ENCODE data around the gene TGFBR1.

TGFBR1 gene

DNA sequence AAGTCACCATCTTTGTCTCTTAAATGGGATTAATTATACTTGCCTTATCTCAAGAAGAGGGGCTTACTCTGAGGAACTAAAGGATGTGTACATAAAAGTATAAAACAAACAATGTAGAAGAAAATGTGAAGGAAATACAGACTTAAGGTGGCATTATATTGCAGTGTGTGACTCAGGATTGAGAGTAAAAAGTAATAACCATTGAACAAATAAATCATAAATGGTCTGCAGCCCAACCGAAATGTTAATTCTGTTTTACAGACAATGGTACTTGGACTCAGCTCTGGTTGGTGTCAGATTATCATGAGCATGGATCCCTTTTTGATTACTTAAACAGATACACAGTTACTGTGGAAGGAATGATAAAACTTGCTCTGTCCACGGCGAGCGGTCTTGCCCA, 37.4 kb downstream of the TGFBR1 start:
- Mint-ChIP-seq H3K9me3 (no peaks in the 10 kb centered on the region), H3K27me3 (no peaks in the 10 kb centered on the region), H3K4me1 (peaks cover 11 to 26% of the 10 kb centered on the region in 2 donors), H3K36me3 (peaks cover 31 to 56% of the 10 kb centered on the region in 2 donors), H3K4me3 (no peak overlapping the region), H3K27ac (no peak overlapping the region)
- no peak for DNase-seq
- no peak for ATAC-seq (replicated peaks)

DNA sequence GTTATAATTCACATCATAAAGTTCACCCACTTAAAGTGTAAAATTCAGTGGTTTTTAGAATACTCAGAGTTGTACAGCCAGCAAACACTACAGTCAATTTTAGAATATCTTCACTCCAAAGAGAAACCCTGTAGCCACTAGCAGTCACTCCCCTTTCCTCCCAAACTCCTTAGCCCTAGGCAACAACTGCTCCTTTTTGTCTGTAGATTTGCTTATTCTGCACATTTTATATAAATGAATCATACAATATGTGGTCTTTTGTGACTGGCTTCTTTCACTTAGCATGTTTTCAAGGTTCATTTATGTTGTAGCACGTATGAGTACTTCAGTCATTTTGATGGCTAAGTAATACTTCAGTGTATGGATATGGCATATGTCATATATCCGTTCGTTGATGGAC, 38.7 kb downstream of the TGFBR1 start:
- no peak overlapping the region for H3K4me3 Mint-ChIP-seq
- DNase-seq, result no peak
- no peaks in the 10 kb centered on the region for H3K9me3 Mint-ChIP-seq
- no peaks in the 10 kb centered on the region for H3K27me3 Mint-ChIP-seq
- ATAC-seq (replicated peaks), result no peak
- no peak overlapping the region for H3K27ac Mint-ChIP-seq
- peaks cover 7 to 16% of the 10 kb centered on the region in 2 donors for H3K4me1 Mint-ChIP-seq
- H3K36me3 Mint-ChIP-seq, result peaks cover 34 to 58% of the 10 kb centered on the region in 2 donors

DNA sequence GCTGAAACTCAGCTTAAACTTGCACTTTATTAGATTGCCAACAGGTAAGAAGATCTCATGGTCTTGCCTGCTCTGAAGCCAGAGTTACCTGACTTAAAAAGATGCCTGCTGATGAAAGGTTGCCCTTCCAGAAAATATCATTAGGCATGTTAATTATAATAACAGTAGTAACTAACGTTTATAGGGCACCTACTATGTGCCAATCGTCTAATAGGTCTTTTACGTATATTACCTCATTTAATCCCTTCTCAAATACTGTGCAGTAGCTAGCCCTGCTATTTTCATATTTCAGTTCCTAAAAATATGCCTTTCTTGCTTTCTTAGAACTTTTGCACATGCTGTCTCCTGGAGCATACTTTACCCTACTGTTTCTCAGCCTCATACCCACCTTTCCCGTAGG, 40.1 kb downstream of the TGFBR1 start:
- peaks cover 36 to 50% of the 10 kb centered on the region in 2 donors for H3K36me3 Mint-ChIP-seq
- DNase-seq (no peak), ATAC-seq (replicated peaks) (no peak)
- no peaks in the 10 kb centered on the region for H3K27me3 Mint-ChIP-seq
- H3K4me3 Mint-ChIP-seq, result no peak overlapping the region
- H3K27ac Mint-ChIP-seq, result no peak overlapping the region
- H3K9me3 Mint-ChIP-seq, result no peaks in the 10 kb centered on the region
- peaks cover 7 to 10% of the 10 kb centered on the region in 2 donors for H3K4me1 Mint-ChIP-seq

DNA sequence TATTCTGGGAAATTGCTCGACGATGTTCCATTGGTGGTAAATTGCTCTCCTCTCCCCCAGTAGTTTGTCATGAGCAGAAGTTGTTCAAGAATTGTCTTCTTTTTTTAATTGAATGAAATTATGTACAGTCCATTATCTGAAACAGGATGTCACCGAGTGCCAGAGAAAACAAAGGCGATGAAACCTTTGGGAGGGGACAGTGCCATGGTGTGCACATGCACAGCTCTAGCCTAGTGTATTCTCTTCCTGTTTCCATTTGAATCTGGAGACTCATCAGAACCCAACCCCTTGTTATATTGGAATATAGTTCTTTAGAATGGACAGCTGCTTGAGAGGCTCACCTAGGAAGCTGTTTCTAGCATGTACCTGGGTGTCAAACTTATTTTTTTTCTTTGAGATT, 41.7 kb downstream of the TGFBR1 start:
- H3K9me3 Mint-ChIP-seq, result no peaks in the 10 kb centered on the region
- peaks cover 35 to 49% of the 10 kb centered on the region in 2 donors for H3K36me3 Mint-ChIP-seq
- DNase-seq (no peak), ATAC-seq (replicated peaks) (no peak)
- no peaks in the 10 kb centered on the region for H3K27me3 Mint-ChIP-seq
- H3K4me1 Mint-ChIP-seq, result no peaks in the 10 kb centered on the region
- no peak overlapping the region for H3K27ac Mint-ChIP-seq
- no peak overlapping the region for H3K4me3 Mint-ChIP-seq

DNA sequence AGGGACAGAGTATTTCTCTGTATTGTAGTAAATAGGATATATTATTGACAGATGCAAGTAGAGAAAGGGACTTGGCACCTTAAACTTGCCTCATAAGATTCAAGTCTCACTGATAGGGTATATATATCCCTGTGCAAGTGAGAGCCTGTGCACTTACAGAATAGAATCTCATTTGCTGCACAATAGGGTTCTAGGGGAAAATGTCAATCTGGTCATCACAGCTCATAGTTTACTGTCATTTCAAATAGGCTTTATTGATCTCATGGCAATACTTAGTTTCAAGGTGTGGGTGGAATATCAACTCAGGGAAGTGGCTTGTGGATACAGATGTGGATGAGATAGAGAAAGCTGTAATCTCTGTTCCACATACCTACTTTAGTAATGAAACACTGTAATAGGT, 42.3 kb downstream of the TGFBR1 start:
- Mint-ChIP-seq H3K36me3 (peaks cover 36 to 50% of the 10 kb centered on the region in 2 donors), H3K9me3 (no peaks in the 10 kb centered on the region), H3K4me3 (no peak overlapping the region), H3K4me1 (no peaks in the 10 kb centered on the region), H3K27ac (no peak overlapping the region), H3K27me3 (no peaks in the 10 kb centered on the region)
- ATAC-seq (replicated peaks) (no peak), DNase-seq (no peak)

DNA sequence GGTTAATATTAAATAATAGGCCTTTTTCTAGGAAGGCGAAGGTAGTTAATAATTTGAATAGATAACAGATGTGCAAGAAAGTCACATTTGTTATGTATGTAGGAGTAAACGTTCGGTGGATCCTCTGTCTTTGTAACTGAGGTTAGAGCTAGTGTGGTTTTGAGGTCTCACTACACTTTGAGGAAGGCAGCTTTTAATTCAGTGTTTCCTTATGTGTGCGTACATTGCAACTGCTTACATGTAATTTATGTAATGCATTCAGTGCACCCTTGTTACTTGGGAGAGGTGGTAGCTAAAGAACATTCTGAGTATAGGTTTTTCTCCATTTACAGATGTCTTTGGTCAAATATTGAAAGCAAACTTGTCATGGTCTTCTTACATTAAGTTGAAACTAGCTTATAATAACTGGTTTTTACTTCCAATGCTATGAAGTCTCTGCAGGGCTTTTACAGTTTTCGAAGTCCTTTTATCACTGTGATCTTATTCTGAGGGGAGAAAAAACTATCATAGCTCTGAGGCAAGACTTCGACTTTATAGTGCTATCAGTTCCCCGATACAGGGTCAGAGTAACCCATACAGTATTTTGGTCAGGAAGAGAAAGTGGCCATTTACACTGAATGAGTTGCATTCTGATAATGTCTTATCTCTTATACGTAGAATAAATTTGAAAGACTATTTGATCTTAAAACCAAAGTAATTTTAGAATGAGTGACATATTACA, 45.7 kb downstream of the TGFBR1 start:
- H3K4me3 Mint-ChIP-seq, result no peak overlapping the region
- H3K4me1 Mint-ChIP-seq, result peaks cover 0 to under 1% of the 10 kb centered on the region in 2 donors
- H3K36me3 Mint-ChIP-seq, result peaks cover 34 to 45% of the 10 kb centered on the region in 2 donors
- no peak overlapping the region for H3K27ac Mint-ChIP-seq
- no peaks in the 10 kb centered on the region for H3K9me3 Mint-ChIP-seq
- DNase-seq, result no peak
- H3K27me3 Mint-ChIP-seq, result peaks cover 2 to 4% of the 10 kb centered on the region in 2 donors
- ATAC-seq (replicated peaks), result no peak

DNA sequence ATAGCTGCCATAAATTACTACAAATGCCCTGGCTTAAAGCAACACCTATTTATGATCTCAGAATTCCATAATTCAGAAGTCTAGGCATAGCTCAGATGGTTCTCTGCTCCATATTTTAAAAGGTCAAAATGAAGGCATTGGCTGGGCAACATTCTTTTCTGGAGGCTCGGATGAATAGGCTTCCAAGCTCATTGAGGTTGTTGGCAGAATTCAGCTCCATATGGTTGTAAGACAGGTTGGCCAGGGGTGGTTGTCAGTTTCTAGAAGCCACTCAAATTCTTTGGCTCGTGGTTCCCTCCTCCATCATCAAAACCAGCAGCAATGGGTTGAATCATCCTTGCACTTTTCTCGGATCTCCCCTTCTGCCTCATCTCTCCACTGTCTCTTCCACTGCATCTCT, 49.4 kb downstream of the TGFBR1 start:
- Mint-ChIP-seq H3K27ac (no peak overlapping the region), H3K27me3 (peaks cover 6 to 7% of the 10 kb centered on the region in 2 donors), H3K4me1 (peaks cover under 1 to 2% of the 10 kb centered on the region in 2 donors), H3K36me3 (peaks cover 14 to 22% of the 10 kb centered on the region in 2 donors), H3K4me3 (no peak overlapping the region), H3K9me3 (no peaks in the 10 kb centered on the region)
- DNase-seq (no peak), ATAC-seq (replicated peaks) (no peak)

DNA sequence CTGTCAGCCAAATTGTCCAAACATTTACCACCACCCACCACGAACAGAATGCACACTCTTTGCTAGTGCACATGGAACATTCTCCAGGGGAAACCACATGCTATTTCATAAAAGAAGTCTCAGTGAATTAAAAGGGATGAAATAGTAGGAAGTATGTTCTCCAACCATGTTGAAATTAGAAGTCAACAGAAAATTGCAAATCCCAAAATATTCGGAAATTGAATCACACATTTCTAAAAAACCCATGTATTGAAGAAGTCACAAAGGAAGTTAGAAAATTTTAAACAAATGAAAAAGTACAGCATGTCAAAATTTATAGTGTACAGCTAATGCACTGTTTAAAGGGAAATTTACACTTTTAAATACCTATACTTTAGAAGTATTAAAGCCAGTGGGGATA, 50.8 kb downstream of the TGFBR1 start:
- DNase-seq (no peak), ATAC-seq (replicated peaks) (no peak)
- H3K4me1 Mint-ChIP-seq, result peaks cover 3 to 7% of the 10 kb centered on the region in 2 donors
- H3K27ac Mint-ChIP-seq, result peak overlapping the region; percentile 73
- peaks cover 15 to 16% of the 10 kb centered on the region in 2 donors for H3K27me3 Mint-ChIP-seq
- peaks cover 16 to 21% of the 10 kb centered on the region in 2 donors for H3K36me3 Mint-ChIP-seq
- H3K9me3 Mint-ChIP-seq, result peaks cover 0 to 3% of the 10 kb centered on the region in 2 donors
- no peak overlapping the region for H3K4me3 Mint-ChIP-seq

DNA sequence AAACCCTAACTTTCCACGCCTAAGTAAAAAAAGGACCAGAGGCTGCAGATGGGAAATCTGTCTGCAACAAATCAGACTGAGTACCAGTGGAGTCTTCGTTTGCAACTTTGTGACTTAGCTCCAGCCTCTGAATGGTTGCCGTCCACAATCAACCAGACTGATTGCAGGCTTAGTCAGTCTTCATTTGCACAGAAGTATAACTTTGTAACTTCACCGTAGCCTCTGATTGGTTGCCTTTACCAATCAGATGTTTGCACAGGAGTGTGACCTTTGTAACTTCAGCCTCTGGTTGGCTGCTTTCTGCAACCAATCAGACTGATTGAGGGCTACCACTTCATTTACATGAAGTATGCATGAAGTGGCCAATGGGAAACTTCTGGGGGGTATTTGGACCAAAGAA, 53.7 kb downstream of the TGFBR1 start:
- no peak for DNase-seq
- H3K27ac Mint-ChIP-seq, result no peak overlapping the region
- peaks cover 15 to 16% of the 10 kb centered on the region in 2 donors for H3K27me3 Mint-ChIP-seq

DNA sequence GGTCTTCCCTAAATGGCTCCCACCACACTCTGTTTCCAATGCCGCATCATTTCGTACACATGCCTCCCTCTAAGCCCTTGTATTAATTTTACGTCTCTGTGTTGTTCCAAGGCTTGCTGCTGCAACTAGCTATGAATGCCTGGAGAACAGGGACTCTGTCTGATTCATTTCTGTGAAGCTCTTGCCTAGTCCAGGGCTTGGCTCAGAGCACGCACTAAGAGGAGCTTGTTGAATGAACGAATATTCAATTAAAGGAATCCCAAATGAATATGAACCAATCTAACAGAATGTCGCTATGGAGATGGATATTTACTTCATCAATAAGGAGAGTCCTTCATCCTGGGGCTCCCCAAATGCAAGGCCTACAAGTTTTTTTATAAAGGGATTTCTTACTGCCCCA, 55.3 kb downstream of the TGFBR1 start:
- DNase-seq (no peak), ATAC-seq (replicated peaks) (no peak)
- Mint-ChIP-seq H3K4me1 (peaks cover 17 to 31% of the 10 kb centered on the region in 2 donors), H3K27ac (no peak overlapping the region), H3K9me3 (peaks cover 0 to 3% of the 10 kb centered on the region in 2 donors), H3K4me3 (no peak overlapping the region), H3K36me3 (peaks cover 0 to 2% of the 10 kb centered on the region in 2 donors), H3K27me3 (peaks cover 15 to 16% of the 10 kb centered on the region in 2 donors)

More for the DNA sequence above, 53.7 kb downstream of the TGFBR1 start:
- H3K9me3 Mint-ChIP-seq, result peaks cover 0 to 3% of the 10 kb centered on the region in 2 donors
- no peak overlapping the region for H3K4me3 Mint-ChIP-seq
- peaks cover 3 to 4% of the 10 kb centered on the region in 2 donors for H3K36me3 Mint-ChIP-seq
- peaks cover 9 to 16% of the 10 kb centered on the region in 2 donors for H3K4me1 Mint-ChIP-seq
- ATAC-seq (replicated peaks), result no peak

DNA sequence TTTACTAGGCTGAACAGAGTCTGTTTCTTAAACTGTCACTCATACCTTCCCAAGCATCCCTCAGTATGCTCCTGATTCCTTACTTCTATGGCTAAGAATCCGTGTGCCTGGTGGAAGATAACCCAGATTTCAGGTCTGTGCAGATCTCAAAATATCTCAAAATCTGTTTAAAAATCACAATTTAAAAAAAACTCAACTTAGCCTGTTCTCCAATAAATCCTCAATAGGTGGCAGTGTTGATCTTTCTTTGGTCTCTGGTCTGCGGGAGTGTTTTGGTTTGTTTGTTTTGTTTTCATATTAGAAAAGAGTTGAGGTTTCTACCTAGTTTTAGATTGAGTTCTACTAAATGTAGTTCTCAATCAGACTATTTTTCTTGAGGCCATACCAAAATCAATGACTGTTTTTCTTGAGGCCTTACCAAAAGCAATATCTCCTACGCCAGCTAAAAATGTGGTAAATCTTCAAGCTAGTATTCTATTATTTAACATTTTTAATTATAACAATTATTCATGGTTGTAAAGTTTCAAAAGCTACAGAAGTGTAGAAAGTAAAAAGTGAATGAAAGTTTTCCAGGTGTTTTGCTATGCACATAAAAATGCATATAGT, 57.9 kb downstream of the TGFBR1 start:
- H3K9me3 Mint-ChIP-seq, result peaks cover 3 to 9% of the 10 kb centered on the region in 2 donors
- peaks cover 3 to 8% of the 10 kb centered on the region in 2 donors for H3K36me3 Mint-ChIP-seq
- no peak for DNase-seq
- H3K4me1 Mint-ChIP-seq, result peaks cover 33 to 53% of the 10 kb centered on the region in 2 donors
- no peak overlapping the region for H3K27ac Mint-ChIP-seq
- peaks cover 9 to 12% of the 10 kb centered on the region in 2 donors for H3K27me3 Mint-ChIP-seq
- peak; percentile 41 to 52 for ATAC-seq (replicated peaks)
- H3K4me3 Mint-ChIP-seq, result no peak overlapping the region

DNA sequence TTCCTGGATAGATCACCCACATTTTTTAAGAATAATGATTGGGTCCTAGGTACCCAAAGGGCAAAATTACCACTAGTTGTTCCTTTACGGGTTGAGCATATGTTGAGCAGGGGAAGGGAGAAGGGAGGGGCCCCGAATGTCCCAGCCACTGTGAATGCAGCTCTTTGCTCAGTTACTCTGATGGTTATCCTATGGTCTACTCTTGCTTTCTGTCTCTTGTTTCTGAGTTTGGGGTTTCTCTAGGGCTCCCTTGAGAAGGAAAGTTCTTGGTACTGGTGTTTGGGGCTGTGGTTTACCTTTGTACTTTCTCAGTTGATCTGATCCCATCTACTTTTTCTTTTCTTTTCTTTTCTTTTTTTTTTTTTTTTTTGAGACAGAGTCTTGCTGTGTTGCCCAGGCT, 61.2 kb downstream of the TGFBR1 start:
- Mint-ChIP-seq H3K4me3 (peak overlapping the region; percentile 17 to 36), H3K27me3 (no peaks in the 10 kb centered on the region), H3K4me1 (peaks cover 45 to 73% of the 10 kb centered on the region in 2 donors), H3K9me3 (peaks cover 3 to 6% of the 10 kb centered on the region in 2 donors), H3K27ac (peak overlapping the region; percentile 78), H3K36me3 (peaks cover 3 to 10% of the 10 kb centered on the region in 2 donors)
- ATAC-seq (replicated peaks) (peak in 1 of 2 donors; percentile 24), DNase-seq (no peak)

DNA sequence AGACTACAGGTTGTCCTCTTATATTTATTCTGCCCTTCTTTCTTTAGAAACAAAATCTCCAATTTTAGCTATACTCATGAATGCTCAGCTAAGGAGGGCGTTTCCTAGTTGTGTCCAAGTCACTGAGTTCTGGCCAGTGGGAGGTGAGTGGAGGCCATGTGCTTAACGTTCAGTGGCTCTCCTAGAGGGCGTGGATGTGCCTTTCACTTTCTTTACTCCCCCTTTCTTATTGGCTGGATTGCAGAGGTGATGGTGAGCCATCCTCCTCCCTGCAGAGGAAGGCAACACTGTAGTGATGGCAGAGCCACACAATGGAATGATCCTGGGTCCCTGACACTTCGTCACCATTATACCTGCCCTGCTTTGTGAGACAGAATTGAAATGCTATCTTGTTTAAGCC, 62.2 kb downstream of the TGFBR1 start:
- Mint-ChIP-seq H3K27me3 (no peaks in the 10 kb centered on the region), H3K36me3 (peaks cover 10% of the 10 kb centered on the region in 2 donors), H3K4me3 (no peak overlapping the region), H3K4me1 (peaks cover 53 to 82% of the 10 kb centered on the region in 2 donors), H3K9me3 (peaks cover 3 to 6% of the 10 kb centered on the region in 2 donors), H3K27ac (no peak overlapping the region)
- DNase-seq (no peak), ATAC-seq (replicated peaks) (no peak)

DNA sequence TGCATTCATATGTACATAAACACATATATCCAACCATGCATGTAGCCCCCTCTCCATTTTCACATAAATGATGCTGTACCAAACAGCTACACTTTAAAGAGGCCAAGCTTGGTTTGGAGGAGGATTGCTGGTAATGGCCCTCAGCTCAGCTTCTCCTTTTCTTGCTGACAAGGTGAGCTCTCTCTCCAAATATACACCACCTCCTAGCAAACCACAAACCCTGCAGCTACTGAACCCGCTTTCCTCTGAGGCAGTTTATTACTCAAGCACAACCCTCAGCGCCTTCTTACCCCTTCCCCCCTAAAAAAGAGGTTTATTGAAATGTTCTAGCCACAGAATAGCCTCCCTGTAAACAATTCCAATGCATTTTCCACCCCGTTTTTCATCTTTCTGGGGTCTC, 62.8 kb downstream of the TGFBR1 start:
- peak; percentile 85 for ATAC-seq (replicated peaks)
- Mint-ChIP-seq H3K27me3 (no peaks in the 10 kb centered on the region), H3K4me1 (peaks cover 51 to 86% of the 10 kb centered on the region in 2 donors), H3K36me3 (peaks cover 10 to 11% of the 10 kb centered on the region in 2 donors), H3K27ac (peak overlapping the region; percentile 43), H3K4me3 (peak overlapping the region in 1 of 2 donors; percentile 50), H3K9me3 (peaks cover 3 to 6% of the 10 kb centered on the region in 2 donors)
- DNase-seq, result no peak

DNA sequence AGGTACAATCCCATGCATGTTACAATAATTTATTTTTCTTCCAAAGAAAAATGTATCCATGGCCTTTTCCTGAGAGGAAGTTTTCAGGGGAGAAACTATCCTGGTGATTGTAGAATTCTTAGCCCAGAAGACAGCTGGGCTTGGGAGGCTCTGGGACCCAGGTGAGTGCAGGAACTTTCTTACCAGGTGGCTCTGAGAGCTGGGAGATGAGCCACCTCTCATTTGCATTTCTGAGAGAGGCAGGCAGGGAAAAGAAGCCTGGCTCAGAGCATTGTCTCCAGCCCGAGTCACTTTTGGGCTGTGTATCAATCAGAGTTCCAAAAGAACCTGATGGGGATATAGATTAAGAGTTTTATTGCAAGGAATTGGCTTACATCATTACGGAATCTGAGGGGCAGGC, 64.2 kb downstream of the TGFBR1 start:
- Mint-ChIP-seq H3K4me3 (no peak overlapping the region), H3K36me3 (peaks cover 11% of the 10 kb centered on the region in 2 donors), H3K9me3 (peaks cover 3 to 6% of the 10 kb centered on the region in 2 donors), H3K27me3 (no peaks in the 10 kb centered on the region), H3K27ac (no peak overlapping the region), H3K4me1 (peaks cover 54 to 85% of the 10 kb centered on the region in 2 donors)
- DNase-seq (no peak), ATAC-seq (replicated peaks) (no peak)
